Heart right ventricle (tissue), 16 donors: ENCODE data around the gene PNPLA8. TPM values are rescaled to one million over a fixed set of nuclear protein-coding genes. Genes with fewer than 3 reads are reported as not detected.

Experiments
- ATAC-seq, 8 donors: fragments of 200-7000 bp; cut with Tn5 transposase; one replicate each; pipeline ENCODE4 v1.9.1; 2020; ENCODE audit warnings: mild to moderate bottlenecking in 8 of 8, moderate library complexity in 8 of 8, moderate number of reproducible peaks in 1 of 8
- DNase-seq, 2 donors: peaks; one replicate each; pipeline ENCODE4 v3.0.0-alpha.2; 2020
- H3K27ac ChIP-seq, 10 donors: fragments of 200-600 bp; sonication (generic) in 2 of 10; one replicate each; pipeline versions ENCODE4 v1.5.0 to v1.8.0; 2020 to 2022; ENCODE audit warnings: mild to moderate bottlenecking in 3 of 10
- H3K27me3 ChIP-seq, 7 donors: fragments of 200-600 bp; one replicate each; pipeline ENCODE4 v1.8.0; 2021 to 2022; ENCODE audit warnings: mild to moderate bottlenecking in 2 of 7
- H3K36me3 ChIP-seq, 9 donors: fragments of 200-600 bp; sonication (generic) in 1 of 9; one replicate each; pipeline versions ENCODE4 v1.5.0 to v1.8.0; 2020 to 2022; ENCODE audit warnings: mild to moderate bottlenecking in 2 of 9
- H3K4me1 ChIP-seq, 9 donors: fragments of 200-600 bp; sonication (generic) in 1 of 9; one replicate each; pipeline versions ENCODE4 v1.5.0 to v1.8.0; 2020 to 2022; ENCODE audit warnings: mild to moderate bottlenecking in 4 of 9
- H3K4me3 ChIP-seq, 10 donors: fragments of 200-600 bp; sonication (generic) in 2 of 10; one replicate each; pipeline versions ENCODE4 v1.5.0 to v1.8.0; 2020 to 2022; ENCODE audit warnings: mild to moderate bottlenecking in 7 of 10, moderate library complexity in 2 of 10
- H3K9me3 ChIP-seq, 11 donors: fragments of 200-600 bp in 10 of 11; sonication (generic) in 2 of 11; one replicate each; pipeline versions ENCODE4 v1.5.0 to v1.8.0; 2013 to 2022; ENCODE audit warnings: mild to moderate bottlenecking in 2 of 11, control low read depth in 1 of 11, moderate library complexity in 1 of 11
- WGBS, 2 donors: extraction: QIAGEN DNeasy Blood & Tissue Kit; methylation state at CpG; one replicate each; pipeline ENCODE4 v1.1.7; 2013; ENCODE audit warnings: inconsistent platforms in 1 of 2; 5-methylcytosine and 5-hydroxymethylcytosine counted together
- intact Hi-C, 10 donors: fragments of 100-400 bp; cut with DNase I; formaldehyde crosslinking; loops; one replicate each; pipeline versions ENCODE4 v1.11.1 to v1.14.2; 2022
- polyA plus RNA-seq, 2 donors: library from polyadenylated mRNA; stranded (reverse); fragments of 200-250 nt; gene quantifications; one replicate each; pipeline ENCODE4 v1.2.3, GENCODE V29; 2013
- total RNA-seq, 10 donors: library from RNA; stranded (reverse); fragmentation: NEBNext Ultra II Directional in 3 of 10; extraction: Animal tissue kit (Norgen Biotek cat#: 25700) in 3 of 10; gene quantifications; one replicate each; pipeline versions ENCODE4 v1.2.1 to v1.2.4, GENCODE V29; 2021 to 2023
- TF ChIP-seq, protein P1 (sequence below), 9 donors: fragments of 200-600 bp; sonication (generic) in 2 of 9; IDR thresholded peaks; one replicate each; pipeline versions ENCODE4 v1.5.0 to v1.8.0; 2021 to 2022; ENCODE audit warnings: antibody characterized with exemption in 9 of 9, mild to moderate bottlenecking in 5 of 9, moderate library complexity in 1 of 9
- donor health status: Arrhythmogenic right ventricular cardiomyopathy.
- donor health status: ischemic (EF 13 %, LVEDD 7.1; RV severe dilation, severe dysfunction).
- donor health status: healthy with polysubstance abuse.
- donor health status: DM: no; HTN: yes; CAD: no.
- donor health status: DM: no; HTN: no; CAD: no.
- donor health status: ischemic (EF 25% LVEDD 6.9; RV normal size, moderate dysfunction).
- donor health status: ischemic (EF 25% LVEDD 5.7; RV mildly dilated, moderate dysfunction).
- donor health status: healthy.
- donor health status: DM: yes; HTN: yes; CAD: no.
- donor health status: Ischemic cardiomyopathy.
- donor health status: ischemic (EF 35%, LVEDD 5.7; RV mildly dilated, moderate dysfunction).
- donor health status: nonischemic (EF 11% LVEDD 7.7; RV severe dilation, severe dysfunction).
- donor health status: DM: yes; HTN: yes; CAD: no.
- donor health status: PGD.
- donor health status: ischemic (EF 29% LVEDD 5.4; RV normal size, mild dysfunction).
- donor health status: nonischemic (EF 23%, LVEDD 6.1; RV moderate dilation, normal function).

Gene PNPLA8
- total and polyA plus RNA-seq, 12 donors: 13.2 to 39.9 (median 35.1) TPM

DNA sequence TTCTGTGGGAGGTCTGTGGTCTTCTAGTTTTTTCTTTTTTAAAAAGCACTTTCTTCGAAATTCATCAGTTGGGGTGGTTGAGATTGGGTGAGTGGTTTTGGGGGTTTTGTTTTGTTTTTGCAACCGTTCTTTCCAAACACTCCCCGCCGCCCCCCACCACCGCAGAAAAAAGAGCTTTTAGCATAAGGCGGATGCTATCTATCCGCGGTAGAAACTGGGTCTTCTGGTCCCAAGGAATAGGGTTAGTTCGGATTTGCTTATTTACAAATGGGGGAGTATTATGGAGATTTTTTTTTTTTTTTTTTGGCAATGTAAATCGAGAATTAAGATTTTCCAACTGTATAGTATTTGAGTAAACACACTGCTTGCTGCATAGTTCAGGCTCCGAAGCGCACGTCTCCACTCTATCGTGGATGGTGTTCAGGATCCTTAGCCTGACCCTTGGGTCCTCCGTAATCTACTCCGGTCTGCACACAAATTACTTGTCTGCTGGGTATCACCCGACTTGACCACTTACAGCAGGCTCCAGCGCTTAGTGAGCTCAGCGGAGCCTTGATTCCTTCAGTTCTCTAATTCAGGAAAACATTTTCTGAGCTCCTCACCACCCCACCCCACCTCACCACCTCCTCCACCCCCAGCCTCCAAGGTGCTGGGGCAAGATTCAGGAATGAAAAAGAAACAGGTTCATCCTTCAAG is 68.9 kb downstream of the PNPLA8 start:
- intact Hi-C loops: loop anchor here in 6 of 10 donors (5.0 to 10.0 kb wide), 2 partner anchors 272 to 275 kb away; no protein-coding TSS in a partner anchor
- Histone ChIP-seq H3K4me1 (peaks cover 3 to 23% (median 16%) of the 10 kb centered on the region in 9 donors), H3K27me3 (peaks cover 6 to 90% (median 61%) of the 10 kb centered on the region in 7 donors), H3K27ac (no peak overlapping the region), H3K4me3 (peak overlapping the region in 9 of 10 donors; percentile 42 to 57 (median 52)), H3K9me3 (no peaks in the 10 kb centered on the region), H3K36me3 (no peaks in the 10 kb centered on the region)
- DNase-seq (no peak), ATAC-seq (no peak)
- TF ChIP-seq, protein P1, sequence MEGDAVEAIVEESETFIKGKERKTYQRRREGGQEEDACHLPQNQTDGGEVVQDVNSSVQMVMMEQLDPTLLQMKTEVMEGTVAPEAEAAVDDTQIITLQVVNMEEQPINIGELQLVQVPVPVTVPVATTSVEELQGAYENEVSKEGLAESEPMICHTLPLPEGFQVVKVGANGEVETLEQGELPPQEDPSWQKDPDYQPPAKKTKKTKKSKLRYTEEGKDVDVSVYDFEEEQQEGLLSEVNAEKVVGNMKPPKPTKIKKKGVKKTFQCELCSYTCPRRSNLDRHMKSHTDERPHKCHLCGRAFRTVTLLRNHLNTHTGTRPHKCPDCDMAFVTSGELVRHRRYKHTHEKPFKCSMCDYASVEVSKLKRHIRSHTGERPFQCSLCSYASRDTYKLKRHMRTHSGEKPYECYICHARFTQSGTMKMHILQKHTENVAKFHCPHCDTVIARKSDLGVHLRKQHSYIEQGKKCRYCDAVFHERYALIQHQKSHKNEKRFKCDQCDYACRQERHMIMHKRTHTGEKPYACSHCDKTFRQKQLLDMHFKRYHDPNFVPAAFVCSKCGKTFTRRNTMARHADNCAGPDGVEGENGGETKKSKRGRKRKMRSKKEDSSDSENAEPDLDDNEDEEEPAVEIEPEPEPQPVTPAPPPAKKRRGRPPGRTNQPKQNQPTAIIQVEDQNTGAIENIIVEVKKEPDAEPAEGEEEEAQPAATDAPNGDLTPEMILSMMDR (IDR thresholded peaks at IDR 0.05): no peak
- WGBS, 2 donors: 10 to 14% methylated on average over 19 of the region's 19 CpGs

DNA sequence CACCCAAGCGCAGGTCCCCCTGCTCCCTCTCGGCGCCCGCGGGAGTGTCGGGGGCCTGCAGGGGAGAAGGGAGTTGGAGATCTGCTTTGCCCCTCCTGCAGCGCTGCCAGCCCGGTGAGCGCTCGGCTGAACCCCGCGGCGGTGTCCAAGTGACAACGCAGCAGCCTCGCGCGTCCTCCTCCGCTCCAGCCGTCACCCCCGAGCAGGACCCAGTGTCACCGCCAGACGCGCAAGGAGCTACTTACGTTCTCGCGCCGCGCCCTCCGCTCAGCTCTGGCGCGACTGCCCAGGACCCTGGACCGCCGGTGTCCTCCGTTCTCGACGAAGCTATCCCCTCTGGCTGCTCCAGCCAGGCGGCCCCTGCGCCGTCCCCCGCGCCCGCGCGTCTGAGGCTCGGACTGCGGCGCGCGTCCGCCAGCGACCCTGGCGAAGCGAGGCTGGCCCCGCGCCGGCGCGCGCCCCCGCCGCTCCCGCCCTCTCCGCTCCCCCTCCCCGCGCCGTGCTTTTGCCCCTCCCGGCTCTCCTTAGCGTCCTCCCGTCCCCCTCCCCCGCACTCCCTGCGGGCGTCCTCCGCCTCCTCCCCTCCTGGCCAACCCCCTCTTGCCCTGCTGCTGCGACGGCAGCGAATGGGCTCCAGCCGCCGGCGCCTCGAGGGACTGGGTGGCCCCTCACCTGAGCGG is 69.8 kb downstream of the PNPLA8 start, which contains the start of gene NRCAM:
NRCAM (minus strand) TSS at position 439 of the 680 bp plus-strand sequence. CDS start 216,372 bp downstream, outside the sequence.
- Histone ChIP-seq H3K4me3 (peak within 1 kb of the TSS; percentile 35 to 57 (median 50)), H3K4me1 (peaks cover 3 to 23% (median 16%) of the 10 kb centered on the region in 9 donors), H3K9me3 (no peaks in the 10 kb centered on the region), H3K27me3 (peaks cover 6 to 92% (median 69%) of the 10 kb centered on the region in 7 donors), H3K27ac (no peak within 1 kb of the TSS), H3K36me3 (no peaks in the 10 kb centered on the region)
- TF ChIP-seq, protein P1 (IDR thresholded peaks at IDR 0.05): no peak
- 0 to 1% methylated on average over 65 to 81 of the region's 81 CpGs for WGBS, 2 donors
- intact Hi-C loops: loop anchor here in 6 of 10 donors (5.0 to 10.0 kb wide), 2 partner anchors 271 to 274 kb away; no protein-coding TSS in a partner anchor
- ATAC-seq (peak in 6 of 8 donors; percentile 15 to 53 (median 34)), DNase-seq (peak in 1 of 2 donors; percentile 11)

DNA sequence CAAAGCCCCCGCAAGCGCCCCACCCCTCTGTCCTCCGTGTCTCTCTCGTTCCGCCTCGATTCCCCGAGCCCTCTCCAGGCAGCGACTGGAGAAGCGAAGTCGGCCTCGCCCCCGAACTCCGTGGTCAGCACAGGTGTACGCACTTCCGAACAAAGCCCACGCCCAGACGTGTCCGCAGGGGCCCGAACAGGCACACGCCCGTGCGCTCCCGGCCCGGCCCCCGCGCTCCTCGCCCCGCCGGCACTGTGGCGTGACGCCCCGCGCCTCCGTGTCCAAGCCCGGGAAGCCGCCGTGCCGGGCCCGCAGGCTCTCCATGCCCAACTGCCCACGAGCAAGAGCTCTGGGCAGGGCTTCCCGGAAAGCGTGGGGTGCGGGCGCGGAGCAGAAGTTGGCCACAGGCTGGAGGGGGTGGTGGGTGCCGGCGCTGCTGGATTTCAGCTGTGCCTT is 70.4 kb downstream of the PNPLA8 start:
- no peak overlapping the region for H3K27ac ChIP-seq
- peak overlapping the region; percentile 35 to 57 (median 50) for H3K4me3 ChIP-seq
- DNase-seq: peak in 1 of 2 donors; percentile 9
- no peaks in the 10 kb centered on the region for H3K36me3 ChIP-seq
- H3K27me3 ChIP-seq: peaks cover 6 to 93% (median 75%) of the 10 kb centered on the region in 7 donors
- TF ChIP-seq, protein P1 (IDR thresholded peaks at IDR 0.05): no peak
- H3K4me1 ChIP-seq: peaks cover 3 to 23% (median 16%) of the 10 kb centered on the region in 9 donors
- intact Hi-C loops: loop anchor here in 6 of 10 donors (5.0 to 10.0 kb wide), 2 partner anchors 271 to 273 kb away; no protein-coding TSS in a partner anchor
- H3K9me3 ChIP-seq: no peaks in the 10 kb centered on the region
- WGBS, 2 donors: 1% methylated on average over 46 to 47 of the region's 47 CpGs
- peak in 2 of 8 donors; percentile 23 to 26 for ATAC-seq
